ENCODE data around the gene MPRIP. TPM values are rescaled to one million over a fixed set of nuclear protein-coding genes. Genes with fewer than 3 reads are reported as not detected.

Gene MPRIP
- total RNA-seq, 1 donor from 2014 or later = 198 TPM

GRCh38 chr17:17204041-17204591 lies 161.9 kb downstream of the MPRIP start:
- intact Hi-C loops (cut with micrococcal nuclease) = no loop called here

GRCh38 chr17:17204635-17205231 lies 162.5 kb downstream of the MPRIP start:
- intact Hi-C loops (cut with micrococcal nuclease) = no loop called here

GRCh38 chr17:17205368-17206123 lies 163.3 kb downstream of the MPRIP start:
- intact Hi-C loops (cut with micrococcal nuclease) = no loop called here

GRCh38 chr17:17206124-17206912 lies 164.1 kb downstream of the MPRIP start, which contains the start of gene PLD6:
TSS of gene PLD6 (minus strand) at chr17:17206333. CDS start at chr17:17206286, 47 bp downstream.
- intact Hi-C loops (cut with micrococcal nuclease) = no loop called here

- intact Hi-C loops (cut with micrococcal nuclease) = no loop called here
Measured at GRCh38 chr17:17206913-17207335, 164.7 kb downstream of the MPRIP start.

GRCh38 chr17:17207998-17208397 lies 165.7 kb downstream of the MPRIP start:
- intact Hi-C loops (cut with micrococcal nuclease) = no loop called here

- intact Hi-C loops (cut with micrococcal nuclease) = no loop called here
Measured at GRCh38 chr17:17213775-17214174, 171.5 kb downstream of the MPRIP start.

GRCh38 chr17:17214646-17215436 lies 172.6 kb downstream of the MPRIP start:
- intact Hi-C loops (cut with micrococcal nuclease) = no loop called here

GRCh38 chr17:17215575-17215974 lies 173.3 kb downstream of the MPRIP start:
- intact Hi-C loops (cut with micrococcal nuclease) = no loop called here

- intact Hi-C loops (cut with micrococcal nuclease) = no loop called here
Measured at GRCh38 chr17:17216236-17216635, 174.0 kb downstream of the MPRIP start.

- intact Hi-C loops (cut with micrococcal nuclease) = no loop called here
Measured at GRCh38 chr17:17216776-17217175, 174.5 kb downstream of the MPRIP start.

- intact Hi-C loops (cut with micrococcal nuclease) = no loop called here
Measured at GRCh38 chr17:17217995-17218394, 175.7 kb downstream of the MPRIP start.

- intact Hi-C loops (cut with micrococcal nuclease) = no loop called here
Measured at GRCh38 chr17:17220529-17220928, 178.3 kb downstream of the MPRIP start.

GRCh38 chr17:17221329-17221728 lies 179.1 kb downstream of the MPRIP start:
- intact Hi-C loops (cut with micrococcal nuclease) = no loop called here

GRCh38 chr17:17223736-17224135 lies 181.5 kb downstream of the MPRIP start:
- intact Hi-C loops (cut with micrococcal nuclease) = no loop called here

- intact Hi-C loops (cut with micrococcal nuclease) = no loop called here
Measured at GRCh38 chr17:17224137-17224536, 181.9 kb downstream of the MPRIP start.

- intact Hi-C loops (cut with micrococcal nuclease) = no loop called here
Measured at GRCh38 chr17:17225901-17226300, 183.6 kb downstream of the MPRIP start.

- intact Hi-C loops (cut with micrococcal nuclease) = no loop called here
Measured at GRCh38 chr17:17226451-17227265, 184.4 kb downstream of the MPRIP start.

- intact Hi-C loops (cut with micrococcal nuclease) = no loop called here
Measured at GRCh38 chr17:17227608-17228520, 185.6 kb downstream of the MPRIP start.

Data from T-helper 2 cell treated with Interferon-gamma antibody and Interleukin-4, amounts not matched to agents 100 ng/mL and 5 ng/mL, for 36 hours (primary cell).